K562 (cell line): ENCODE results near the gene PPP2R3B.

Experiments
- CTCF ChIP-seq, 3 experiments: IDR thresholded peaks in 2 of 3; conservative IDR thresholded peaks in 1 of 3; 2 replicates each; pipeline ENCODE4 v1.5.1; 2011 to 2012; ENCODE audit warnings: low read length in 3 of 3, mild to moderate bottlenecking in 3 of 3, control low read depth in 2 of 3, improper control_type of control experiment in 1 of 3, inconsistent platforms in 1 of 3, low read depth in 1 of 3, mixed read lengths in 1 of 3, moderate library complexity in 1 of 3; ENCODE audit not compliant: insufficient read depth in 2 of 3
- E4F1 ChIP-seq: fragments of 250-450 bp; sonication (Bioruptor Pico); IDR thresholded peaks from 2 replicates; pipeline ENCODE4 v1.5.0; 2021; ENCODE audit warnings: mild to moderate bottlenecking, borderline replicate concordance
- GATAD2A ChIP-seq: fragments of 450-650 bp; IDR thresholded peaks from 2 replicates; pipeline ENCODE4 v1.6.1; 2017
- NFE2L1 ChIP-seq: fragments of 450-650 bp; IDR thresholded peaks from 2 replicates; pipeline ENCODE4 v1.6.1; 2016; ENCODE audit warnings: missing genetic modification characterization, low read depth, mild to moderate bottlenecking, missing compliant biosample characterization, moderate library complexity, borderline replicate concordance
- PBX2 ChIP-seq, 2 experiments: IDR thresholded peaks in 1 of 2; conservative IDR thresholded peaks in 1 of 2; 2 replicates each; pipeline ENCODE4 v1.6.1; 2016; ENCODE audit warnings: low read depth in 2 of 2, mild to moderate bottlenecking in 1 of 2, missing compliant biosample characterization in 1 of 2, missing genetic modification characterization in 1 of 2, moderate library complexity in 1 of 2
- RBM17 ChIP-seq: fragments of 200-400 bp; formaldehyde crosslinking; IDR thresholded peaks from 2 replicates; pipeline ENCODE4 v1.6.1; 2017; ENCODE audit warnings: low read depth, mild to moderate bottlenecking, low read length, borderline replicate concordance
- SMARCA4 ChIP-seq: fragments of 450-650 bp; IDR thresholded peaks from 2 replicates; pipeline ENCODE4 v1.6.1; 2016
- TBP ChIP-seq: optimal IDR thresholded peaks from 2 replicates; pipeline ENCODE3; 2011; ENCODE audit warnings: low read depth, low read length, improper control_type of control experiment
- THRB ChIP-seq: fragments of 450-650 bp; formaldehyde crosslinking; conservative IDR thresholded peaks from 2 replicates; pipeline ENCODE4 v1.4.0; 2022; ENCODE audit warnings: mild to moderate bottlenecking, missing genetic modification characterization
- ZBTB33 ChIP-seq: sonication (generic); formaldehyde crosslinking; IDR thresholded peaks from 2 replicates; pipeline ENCODE4 v1.8.1; 2023; ENCODE audit warnings: mild to moderate bottlenecking, missing genetic modification reagents

GRCh38 chrX:329291-329910 is 57.3 kb downstream of the PPP2R3B start:
- TF ChIP-seq TBP (no peak), CTCF (IDR thresholded peaks at IDR 0.05 in 2 of 3, conservative IDR thresholded peaks at IDR 0.05 in 1 of 3; ENCODE audit: insufficient read depth in 2 of 3, low read depth in 1 of 3, low read length in 3 of 3) (no peak), RBM17 (no peak), PBX2 (CRISPR knock-in tag; IDR thresholded peaks at IDR 0.05; ENCODE audit: low read depth) (no peak), PBX2 (tag; conservative IDR thresholded peaks at IDR 0.05; ENCODE audit: low read depth) (no peak), GATAD2A (no peak), ZBTB33 (no peak), SMARCA4 (no peak), THRB (CRISPR knock-in tag) (no peak), E4F1 (no peak), NFE2L1 (tag) (no peak)
